Endothelial cell of umbilical vein (primary cell): ENCODE results near the gene CLTCL1. TPM values are rescaled to one million over a fixed set of nuclear protein-coding genes. Genes with fewer than 3 reads are reported as not detected.
A peak's percentile ranks its signal among the peaks of the same experiment; 100 is the strongest.

Experiments used
- BruUV-seq: library from RNA; stranded (reverse); fragments of 400-500 nt; replicated peaks from 2 replicates; lab custom pipeline; 2021; lab: Mats Ljungman, UMichigan
- CTCF ChIA-PET: fragments of 300-600, 350-600 bp; sonication (Branson Sonifier 250); formaldehyde crosslinking; loops from one replicate; lab custom pipeline; 2021; ENCODE audit warnings: antibody characterized with exemption, inconsistent platforms; lab: Charles Lee
- POLR2A ChIA-PET: fragments of 300-600, 350-600 bp; sonication (Branson Sonifier 250); formaldehyde crosslinking; loops from one replicate; lab custom pipeline; 2021; ENCODE audit warnings: antibody characterized with exemption, inconsistent platforms; lab: Charles Lee
- DNase-seq: peaks from one replicate; pipeline ENCODE4 v3.0.0-alpha.2; 2011; ENCODE audit warnings: low read depth, low spot score
- FAIRE-seq: peaks from 2 replicates; lab custom pipeline; 2011; peaks lifted over from hg19 to GRCh38; lab: Jason Lieb, UNC
- H2AFZ ChIP-seq: 2 replicates; pipeline ENCODE4 v1.6.0; 2012; ENCODE audit warnings: low read depth, low read length, control low read depth, inconsistent platforms
- H3K27ac ChIP-seq: 2 replicates; pipeline ENCODE4 v1.5.1; 2011; ENCODE audit warnings: low read depth, mild to moderate bottlenecking, control low read depth, low read length, moderate library complexity; ENCODE audit not compliant: insufficient read depth
- H3K27me3 ChIP-seq, 2 experiments: 2 replicates each; pipeline versions ENCODE4 v1.6.0 to v1.6.1; 2011; ENCODE audit warnings: low read length in 2 of 2, mixed read lengths in 1 of 2; ENCODE audit not compliant: control insufficient read depth in 2 of 2, insufficient read depth in 2 of 2
- H3K36me3 ChIP-seq, 2 experiments: 2 replicates in 1 of 2; 3 replicates in 1 of 2; pipeline ENCODE4 v1.5.1; 2011; ENCODE audit warnings: low read length in 2 of 2, mild to moderate bottlenecking in 1 of 2, moderate library complexity in 1 of 2; ENCODE audit not compliant: control insufficient read depth in 2 of 2, insufficient read depth in 2 of 2; ENCODE audit errors: extremely low read depth in 1 of 2
- H3K4me1 ChIP-seq: 3 replicates; pipeline ENCODE4 v1.5.1; 2011; ENCODE audit warnings: mild to moderate bottlenecking, low read length; ENCODE audit not compliant: control insufficient read depth, insufficient read depth; ENCODE audit errors: extremely low read depth
- H3K4me2 ChIP-seq: 2 replicates; pipeline ENCODE4 v1.6.1; 2011; ENCODE audit warnings: low read length, control low read depth, mixed read lengths; ENCODE audit not compliant: insufficient read depth
- H3K4me3 ChIP-seq, 3 experiments: fragments of 200-600 bp in 1 of 3; sonication (generic), shearing (Covaris generic) in 1 of 3; replicated peaks in 1 of 3; 2 replicates each; pipeline ENCODE4 v1.5.1; 2011 to 2016; ENCODE audit warnings: control low read depth in 3 of 3, low read length in 3 of 3, mild to moderate bottlenecking in 2 of 3, inconsistent platforms in 1 of 3, low read depth in 1 of 3, moderate library complexity in 1 of 3; ENCODE audit not compliant: insufficient read depth in 1 of 3
- H3K79me2 ChIP-seq: 2 replicates; pipeline ENCODE4 v1.6.0; 2012; ENCODE audit warnings: low read length, inconsistent platforms; ENCODE audit not compliant: control insufficient read depth, insufficient read depth
- H3K9ac ChIP-seq: replicated peaks from 2 replicates; pipeline ENCODE3; 2011; ENCODE audit warnings: low read length, control low read depth; ENCODE audit not compliant: insufficient read depth; ENCODE audit errors: extremely low read depth
- H3K9me1 ChIP-seq: replicated peaks from 3 replicates; pipeline ENCODE4 v1.6.0; 2011; ENCODE audit warnings: mild to moderate bottlenecking, low read length; ENCODE audit not compliant: control insufficient read depth, insufficient read depth; ENCODE audit errors: extremely low read depth
- H3K9me3 ChIP-seq: replicated peaks from 2 replicates; pipeline ENCODE4 v1.5.1; 2012; ENCODE audit warnings: low read length, inconsistent platforms; ENCODE audit not compliant: control insufficient read depth, insufficient read depth
- H4K20me1 ChIP-seq: replicated peaks from 2 replicates; pipeline ENCODE3; 2011; ENCODE audit warnings: mild to moderate bottlenecking, low read length; ENCODE audit not compliant: control insufficient read depth, insufficient read depth; ENCODE audit errors: extremely low read depth
- FOS ChIP-seq: IDR thresholded peaks from 2 replicates; pipeline ENCODE4 v1.6.1; 2011; ENCODE audit warnings: mild to moderate bottlenecking, low read length, moderate library complexity, borderline replicate concordance; ENCODE audit not compliant: insufficient read depth
- GATA2 ChIP-seq: IDR thresholded peaks from 2 replicates; pipeline ENCODE4 v1.7.0; 2011; ENCODE audit warnings: low read depth, mild to moderate bottlenecking, moderate library complexity, mixed read lengths, low read length; ENCODE audit not compliant: insufficient read length, insufficient read depth
- JUN ChIP-seq: IDR thresholded peaks from 2 replicates; pipeline ENCODE4 v1.6.1; 2011; ENCODE audit warnings: borderline replicate concordance, low read depth; ENCODE audit not compliant: insufficient read length, insufficient read depth
- POLR2A ChIP-seq: IDR thresholded peaks from 2 replicates; pipeline ENCODE4 v1.6.1; 2012; ENCODE audit warnings: low read depth, mild to moderate bottlenecking, control low read depth, low read length
- POLR2AphosphoS5 ChIP-seq: IDR thresholded peaks from 2 replicates; pipeline ENCODE4 v1.6.1; 2012; ENCODE audit warnings: low read depth, mild to moderate bottlenecking, control low read depth, low read length, moderate library complexity; ENCODE audit not compliant: insufficient read depth
- dilution Hi-C: fragments of 300-500 bp; cut with MboI; formaldehyde crosslinking; loops from one replicate; pipeline ENCODE4 v1.15.0; 2019; ENCODE audit warnings: low sequenced_read_pairs; ENCODE audit not compliant: extremely low pct_ligation_motif_present
- intact Hi-C: fragments of 100-400 bp; cut with micrococcal nuclease; formaldehyde crosslinking; loops from one replicate; pipeline ENCODE4 v1.10.0; 2022
- polyA plus RNA-seq, 4 experiments: library from polyadenylated mRNA; depleted of rRNA in 3 of 4; stranded (reverse) in 3 of 4; unstranded in 1 of 4; fragments of >200 nt; gene quantifications; 2 replicates each; pipeline versions ENCODE4 v1.2.1 to v1.2.3, GENCODE V29; 2011 to 2012; ENCODE audit warnings: missing spikeins in 1 of 4
- total RNA-seq: library from RNA; stranded (reverse); gene quantifications from 2 replicates; pipeline ENCODE4 v1.2.3, GENCODE V29; 2021
- TF ChIP-seq, protein P1 (sequence below), 2 donors: IDR thresholded peaks; 1 replicate in 1 of 2; 2 replicates in 1 of 2; pipeline ENCODE4 v1.5.1; 2011; ENCODE audit warnings: low read length in 2 of 2, mild to moderate bottlenecking in 2 of 2, moderate library complexity in 2 of 2, control low read depth in 1 of 2, inconsistent platforms in 1 of 2, low read depth in 1 of 2; ENCODE audit not compliant: insufficient read depth in 1 of 2; ENCODE audit errors: extremely low read depth in 1 of 2

Gene CLTCL1
- total and polyA plus RNA-seq, 2 donors (not counting 3 experiments of a cell fraction or from before 2014, with no cell fraction given) = 5.0 to 6.2 TPM

DNA sequence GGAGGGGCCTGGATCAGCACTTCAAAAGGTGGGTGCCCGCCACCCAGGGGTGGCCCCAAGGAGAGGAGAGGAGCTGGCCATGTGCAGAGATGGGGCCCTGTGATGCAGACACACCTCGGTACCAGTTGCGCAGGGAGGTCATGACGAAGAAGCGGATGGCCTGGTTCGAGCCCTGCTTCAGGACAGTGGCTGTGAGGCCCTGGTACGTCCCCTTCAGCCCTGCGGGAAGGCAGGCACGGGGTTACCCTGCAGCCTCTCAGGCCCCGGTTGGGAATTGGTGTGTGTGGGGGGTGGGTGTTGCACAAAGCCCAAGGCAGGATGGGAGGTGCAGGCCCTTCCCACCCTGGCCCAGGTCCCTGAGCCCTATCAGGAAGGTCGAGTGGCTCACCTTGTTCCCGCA lies 114.8 kb downstream of the CLTCL1 start:
- H3K4me2 ChIP-seq = no peak overlapping the region
- CTCF ChIA-PET = no interaction called here
- DNase-seq (no peak), FAIRE-seq (no peak)
- intact Hi-C loops = loop anchor here (5.0 kb wide), 1 partner anchor 271 kb away; the partner anchor contains the start of gene C22orf39
- H3K4me1 ChIP-seq = peaks cover 19% of the 10 kb centered on the region
- peaks cover 34% of the 10 kb centered on the region for H3K79me2 ChIP-seq
- H3K4me3 ChIP-seq = no peak overlapping the region
- H3K9me3 ChIP-seq = no peaks in the 10 kb centered on the region
- POLR2A ChIA-PET = no interaction called here
- BruUV-seq = TSS peak; percentile 30
- H3K36me3 ChIP-seq = peaks cover 0 to 5% of the 10 kb centered on the region in 2 experiments
- no peaks in the 10 kb centered on the region for H3K9me1 ChIP-seq
- no peak overlapping the region for H3K9ac ChIP-seq
- H2AFZ ChIP-seq = no peak overlapping the region
- no peaks in the 10 kb centered on the region for H4K20me1 ChIP-seq
- dilution Hi-C loops = no loop called here
- no peak for TF ChIP-seq POLR2AphosphoS5
- TF ChIP-seq, protein P1, sequence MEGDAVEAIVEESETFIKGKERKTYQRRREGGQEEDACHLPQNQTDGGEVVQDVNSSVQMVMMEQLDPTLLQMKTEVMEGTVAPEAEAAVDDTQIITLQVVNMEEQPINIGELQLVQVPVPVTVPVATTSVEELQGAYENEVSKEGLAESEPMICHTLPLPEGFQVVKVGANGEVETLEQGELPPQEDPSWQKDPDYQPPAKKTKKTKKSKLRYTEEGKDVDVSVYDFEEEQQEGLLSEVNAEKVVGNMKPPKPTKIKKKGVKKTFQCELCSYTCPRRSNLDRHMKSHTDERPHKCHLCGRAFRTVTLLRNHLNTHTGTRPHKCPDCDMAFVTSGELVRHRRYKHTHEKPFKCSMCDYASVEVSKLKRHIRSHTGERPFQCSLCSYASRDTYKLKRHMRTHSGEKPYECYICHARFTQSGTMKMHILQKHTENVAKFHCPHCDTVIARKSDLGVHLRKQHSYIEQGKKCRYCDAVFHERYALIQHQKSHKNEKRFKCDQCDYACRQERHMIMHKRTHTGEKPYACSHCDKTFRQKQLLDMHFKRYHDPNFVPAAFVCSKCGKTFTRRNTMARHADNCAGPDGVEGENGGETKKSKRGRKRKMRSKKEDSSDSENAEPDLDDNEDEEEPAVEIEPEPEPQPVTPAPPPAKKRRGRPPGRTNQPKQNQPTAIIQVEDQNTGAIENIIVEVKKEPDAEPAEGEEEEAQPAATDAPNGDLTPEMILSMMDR (IDR thresholded peaks at IDR 0.05; ENCODE audit: extremely low read depth in 1 of 2, insufficient read depth in 1 of 2, low read depth in 1 of 2, low read length in 2 of 2) = no peak
- no peak for TF ChIP-seq FOS
- TF ChIP-seq GATA2 = no peak
- no peak for TF ChIP-seq JUN
- no peak for TF ChIP-seq POLR2A
- no peaks in the 10 kb centered on the region for H3K27me3 ChIP-seq
- H3K27ac ChIP-seq = no peak overlapping the region
